ENCODE measurements around the gene OXLD1.
"Not testable (repeated sequence)": the region's sequence is repeated elsewhere in the genome, so short reads cannot be mapped to it uniquely, and the experiment has no call there.

Gene OXLD1

GRCh38 chr17:81648707-81649085 is 17.7 kb downstream of the OXLD1 start:
- DNase-seq = no peak

- DNase-seq = no peak
These were observed 18.2 kb downstream of the OXLD1 start for GRCh38 chr17:81648013-81648706.

- no peak for DNase-seq
These were observed 18.8 kb downstream of the OXLD1 start for GRCh38 chr17:81647640-81648012.

GRCh38 chr17:81646869-81647600 is 19.4 kb downstream of the OXLD1 start:
- DNase-seq = no peak

GRCh38 chr17:81644976-81645952 is 21.1 kb downstream of the OXLD1 start:
- no peak for DNase-seq

- DNase-seq = no peak
These were observed 21.9 kb downstream of the OXLD1 start for GRCh38 chr17:81644496-81644895.

GRCh38 chr17:81641825-81642489 is 24.4 kb downstream of the OXLD1 start:
- peak; percentile 73 for DNase-seq

- no peak for DNase-seq
These were observed 26.4 kb downstream of the OXLD1 start for GRCh38 chr17:81640011-81640410.

GRCh38 chr17:81638683-81639082 is 27.7 kb downstream of the OXLD1 start:
- no peak for DNase-seq

GRCh38 chr17:81636505-81637288 is 29.7 kb downstream of the OXLD1 start, which contains the start of the genes NPLOC4 and TSPAN10:
Gene NPLOC4 (minus strand): TSS chr17:81637112. CDS start chr17:81636930, 182 bp downstream.
Gene TSPAN10 (plus strand): TSS chr17:81637196. CDS start chr17:81642413, 5,217 bp downstream.
- DNase-seq = peak; percentile 83

- no peak for DNase-seq
These were observed 30.4 kb downstream of the OXLD1 start for GRCh38 chr17:81635973-81636504.

- no peak for DNase-seq
These were observed 31.0 kb downstream of the OXLD1 start for GRCh38 chr17:81635431-81635830.

- no peak for DNase-seq
These were observed 34.9 kb downstream of the OXLD1 start for GRCh38 chr17:81631482-81631881.

- no peak for DNase-seq
These were observed 36.1 kb downstream of the OXLD1 start for GRCh38 chr17:81630274-81630673.

GRCh38 chr17:81621494-81622130 is 44.8 kb downstream of the OXLD1 start:
- no peak for DNase-seq

GRCh38 chr17:81618307-81618706 is 48.1 kb downstream of the OXLD1 start:
- DNase-seq = not testable (repeated sequence)

- no peak for DNase-seq
These were observed 49.5 kb downstream of the OXLD1 start for GRCh38 chr17:81616877-81617276.

- no peak for DNase-seq
These were observed 50.9 kb downstream of the OXLD1 start for GRCh38 chr17:81615401-81615930.

Measured in fibroblast of skin of abdomen (primary cell).